GM23338 (cell line): ENCODE measurements around the gene TAF1D. TPM values are rescaled to one million over a fixed set of nuclear protein-coding genes. Genes with fewer than 3 reads are reported as not detected.

Experiments
- ATAC-seq: fragments of 200-7000 bp; cut with Tn5 transposase; 3 replicates; pipeline ENCODE4 v1.9.1; 2020
- DNase-seq: peaks from one replicate; pipeline ENCODE4 v3.0.0-alpha.2; 2015; ENCODE audit warnings: low spot score
- H2AFZ ChIP-seq: fragments of 200-600 bp; sonication (generic); 2 replicates; pipeline ENCODE4 v1.8.0; 2016; ENCODE audit warnings: antibody characterized with exemption, mild to moderate bottlenecking, moderate library complexity
- H3F3A ChIP-seq: fragments of 200-600 bp; sonication (generic); replicated peaks from 2 replicates; pipeline ENCODE4 v1.8.0; 2017; ENCODE audit warnings: antibody characterized with exemption, mixed run types, low read depth
- H3K27ac ChIP-seq: fragments of 200-600 bp; sonication (generic); 2 replicates; pipeline ENCODE4 v1.6.1; 2016; ENCODE audit warnings: low read depth
- H3K27me3 ChIP-seq: fragments of 200-600 bp; sonication (generic); 2 replicates; pipeline ENCODE4 v1.8.0; 2016; ENCODE audit warnings: mild to moderate bottlenecking, mixed run types, moderate library complexity; ENCODE audit not compliant: insufficient read depth
- H3K36me3 ChIP-seq: fragments of 200-600 bp; sonication (generic); 2 replicates; pipeline ENCODE4 v1.8.0; 2016; ENCODE audit warnings: mild to moderate bottlenecking; ENCODE audit not compliant: insufficient read depth
- H3K4me1 ChIP-seq: fragments of 200-600 bp; sonication (generic); 2 replicates; pipeline ENCODE4 v1.8.0; 2016; ENCODE audit warnings: mild to moderate bottlenecking, moderate library complexity; ENCODE audit not compliant: insufficient read depth
- H3K4me2 ChIP-seq: fragments of 200-600 bp; sonication (generic); 2 replicates; pipeline ENCODE4 v1.7.1; 2017; ENCODE audit warnings: mixed run types
- H3K4me3 ChIP-seq: fragments of 200-600 bp; sonication (generic); 2 replicates; pipeline ENCODE4 v1.6.1; 2016; ENCODE audit warnings: mixed run types
- H3K79me2 ChIP-seq: fragments of 200-600 bp; sonication (generic); replicated peaks from 2 replicates; pipeline ENCODE4 v1.8.0; 2017; ENCODE audit warnings: mild to moderate bottlenecking; ENCODE audit not compliant: insufficient read depth
- H3K9me2 ChIP-seq: fragments of 200-600 bp; sonication (generic); 2 replicates; pipeline ENCODE4 v1.8.0; 2017; ENCODE audit not compliant: insufficient read depth
- H4K20me1 ChIP-seq: fragments of 200-600 bp; sonication (generic); replicated peaks from 2 replicates; pipeline ENCODE4 v1.8.0; 2017; ENCODE audit warnings: mild to moderate bottlenecking; ENCODE audit not compliant: insufficient read depth
- H3K27ac Mint-ChIP-seq: 2 replicates; pipeline ENCODE4 v1.8.0; 2020; ENCODE audit warnings: inconsistent platforms, mild to moderate bottlenecking, moderate library complexity, mixed read lengths
- H3K27me3 Mint-ChIP-seq: 3 replicates; pipeline ENCODE4 v1.8.0; 2022; ENCODE audit warnings: low read depth, mild to moderate bottlenecking, moderate library complexity, mixed read lengths, inconsistent platforms; ENCODE audit not compliant: insufficient read depth, poor library complexity
- H3K36me3 Mint-ChIP-seq: 3 replicates; pipeline ENCODE4 v1.8.0; 2021; ENCODE audit warnings: low read depth, mild to moderate bottlenecking, inconsistent platforms, moderate library complexity, mixed read lengths
- H3K4me1 Mint-ChIP-seq: 3 replicates; pipeline ENCODE4 v1.8.0; 2020; ENCODE audit warnings: mild to moderate bottlenecking, inconsistent platforms, mixed read lengths
- H3K4me3 Mint-ChIP-seq: 3 replicates; pipeline ENCODE4 v1.8.0; 2021; ENCODE audit warnings: moderate library complexity, mild to moderate bottlenecking, inconsistent platforms, mixed read lengths
- H3K9me3 Mint-ChIP-seq: 3 replicates; pipeline ENCODE4 v1.8.0; 2020; ENCODE audit warnings: moderate library complexity, mild to moderate bottlenecking, inconsistent platforms, mixed read lengths
- CREB1 ChIP-seq: fragments of 250-450 bp; sonication (Bioruptor Pico); IDR thresholded peaks from 2 replicates; pipeline ENCODE4 v1.5.0; 2020; ENCODE audit warnings: low read depth, mild to moderate bottlenecking, moderate library complexity
- EZH2 ChIP-seq: fragments of 200-600 bp; sonication (generic); IDR thresholded peaks from one replicate; pipeline ENCODE4 v1.8.0; 2017; ENCODE audit warnings: antibody characterized with exemption, mild to moderate bottlenecking, low read depth; ENCODE audit not compliant: unreplicated experiment
- EZH2phosphoT487 ChIP-seq: fragments of 200-600 bp; sonication (generic); IDR thresholded peaks from one replicate; pipeline ENCODE4 v1.8.1; 2018; ENCODE audit warnings: antibody characterized with exemption; ENCODE audit not compliant: unreplicated experiment
- JUNB ChIP-seq: IDR thresholded peaks from one replicate; pipeline ENCODE4 v1.6.1; 2016; ENCODE audit warnings: antibody characterized with exemption; ENCODE audit not compliant: unreplicated experiment
- NANOG ChIP-seq: IDR thresholded peaks from 2 replicates; pipeline ENCODE4 v1.6.1; 2016; ENCODE audit warnings: antibody characterized with exemption, borderline replicate concordance
- POLR2AphosphoS5 ChIP-seq: IDR thresholded peaks from 2 replicates; pipeline ENCODE4 v1.6.1; 2016; ENCODE audit warnings: antibody characterized with exemption, low read depth
- STAT1 ChIP-seq: IDR thresholded peaks from one replicate; pipeline ENCODE4 v1.6.1; 2016; ENCODE audit warnings: antibody characterized with exemption; ENCODE audit not compliant: unreplicated experiment
- ZNF114 ChIP-seq: fragments of 250-450 bp; sonication (Bioruptor Pico); IDR thresholded peaks from 2 replicates; pipeline ENCODE4 v1.5.0; 2020; ENCODE audit warnings: mild to moderate bottlenecking, moderate library complexity
- ZNF331 ChIP-seq: fragments of 250-450 bp; sonication (Bioruptor Pico); IDR thresholded peaks from 2 replicates; pipeline ENCODE4 v1.5.0; 2020; ENCODE audit warnings: low read depth, mild to moderate bottlenecking, moderate library complexity
- polyA plus RNA-seq: library from polyadenylated mRNA; unstranded; fragments of >200 nt; fragmentation: Nextera tagmentation; extraction: Ambion mirVana; gene quantifications from 2 replicates; pipeline ENCODE4 v1.2.1, GENCODE V29; 2016
- total RNA-seq: library from RNA; depleted of rRNA; stranded (reverse); fragments of >200 nt; shearing (Covaris generic); gene quantifications from 2 replicates; pipeline ENCODE4 v1.2.3, GENCODE V29; 2014
- TF ChIP-seq, protein P1 (sequence below): IDR thresholded peaks from 2 replicates; pipeline ENCODE4 v1.6.1; 2016; ENCODE audit warnings: antibody characterized with exemption
- TF ChIP-seq, protein P2 (sequence below): fragments of 250-450 bp; sonication (Bioruptor Pico); IDR thresholded peaks from 2 replicates; pipeline ENCODE4 v1.5.0; 2020; ENCODE audit warnings: mild to moderate bottlenecking, moderate library complexity
- TF ChIP-seq, protein P3 (sequence below), 2 experiments: fragments of 200-600 bp in 1 of 2; sonication (generic) in 1 of 2; conservative IDR thresholded peaks; 2 replicates each; pipeline versions ENCODE4 v1.5.1 to v1.6.1; 2016 to 2017; ENCODE audit warnings: antibody characterized with exemption in 2 of 2, low read depth in 2 of 2, mild to moderate bottlenecking in 2 of 2, moderate library complexity in 1 of 2
- TF ChIP-seq, protein P4 (sequence below): IDR thresholded peaks from one replicate; pipeline ENCODE4 v1.6.1; 2018; ENCODE audit warnings: antibody characterized with exemption; ENCODE audit not compliant: unreplicated experiment

The TAF1D gene
- total and polyA plus RNA-seq, 2 experiments from 2014 or later: 240 to 246 TPM

DNA sequence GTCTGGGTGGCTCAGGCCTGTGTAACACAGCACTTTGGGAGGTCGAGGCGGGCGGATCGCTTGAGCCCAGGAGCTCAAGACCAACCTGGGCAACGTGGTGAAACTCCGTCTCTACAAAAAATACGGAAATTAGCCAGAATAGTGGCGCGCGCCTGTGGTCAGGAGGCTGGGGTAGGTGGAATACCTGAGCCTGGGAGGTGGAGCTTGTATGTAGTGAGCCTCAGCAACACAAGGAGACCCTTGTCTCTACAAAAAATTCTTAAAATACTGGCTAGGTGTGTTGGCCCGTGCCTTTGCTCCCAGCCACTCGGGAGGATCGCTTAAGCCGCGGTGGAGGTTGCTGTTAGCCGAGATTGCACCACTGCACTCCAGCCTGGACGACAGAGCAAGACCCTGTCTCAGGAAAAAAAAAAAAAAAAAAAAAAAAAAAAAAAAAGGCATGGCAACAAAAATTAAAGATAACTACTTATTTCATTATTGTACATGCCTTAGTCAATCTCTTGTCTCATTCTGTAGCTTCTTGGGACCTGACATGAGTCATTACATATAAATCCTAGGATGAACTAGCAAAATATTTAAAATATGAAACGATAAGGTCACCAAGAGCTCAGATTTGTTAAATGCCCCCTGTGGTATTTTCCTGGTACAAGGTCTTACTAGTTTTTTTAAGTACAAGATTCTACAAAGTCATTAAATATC lies 1.1 kb downstream of the TAF1D start:
- H3K27me3 Mint-ChIP-seq: peaks cover 22% of the 10 kb centered on the region
- Histone ChIP-seq H3F3A (peaks cover 28% of the 10 kb centered on the region), H3K36me3 (peaks cover 48% of the 10 kb centered on the region), H3K9me2 (no peaks in the 10 kb centered on the region), H3K27ac (peak overlapping the region; percentile 90), H4K20me1 (peaks cover 40% of the 10 kb centered on the region), H3K79me2 (peaks cover 81% of the 10 kb centered on the region), H3K4me1 (peaks cover 22% of the 10 kb centered on the region), H2AFZ (no peak overlapping the region), H3K27me3 (no peaks in the 10 kb centered on the region), H3K4me3 (peak overlapping the region; percentile 63), H3K4me2 (peak overlapping the region; percentile 80)
- DNase-seq: peak; percentile 70
- H3K27ac Mint-ChIP-seq: peak overlapping the region; percentile 100
- ATAC-seq: peak; percentile 33
- H3K4me3 Mint-ChIP-seq: peak overlapping the region; percentile 100
- peaks cover 42% of the 10 kb centered on the region for H3K4me1 Mint-ChIP-seq
- peaks cover 7% of the 10 kb centered on the region; the same call in 2 of the 3 replicates for H3K9me3 Mint-ChIP-seq
- TF ChIP-seq JUNB: no peak
- TF ChIP-seq, protein P1, sequence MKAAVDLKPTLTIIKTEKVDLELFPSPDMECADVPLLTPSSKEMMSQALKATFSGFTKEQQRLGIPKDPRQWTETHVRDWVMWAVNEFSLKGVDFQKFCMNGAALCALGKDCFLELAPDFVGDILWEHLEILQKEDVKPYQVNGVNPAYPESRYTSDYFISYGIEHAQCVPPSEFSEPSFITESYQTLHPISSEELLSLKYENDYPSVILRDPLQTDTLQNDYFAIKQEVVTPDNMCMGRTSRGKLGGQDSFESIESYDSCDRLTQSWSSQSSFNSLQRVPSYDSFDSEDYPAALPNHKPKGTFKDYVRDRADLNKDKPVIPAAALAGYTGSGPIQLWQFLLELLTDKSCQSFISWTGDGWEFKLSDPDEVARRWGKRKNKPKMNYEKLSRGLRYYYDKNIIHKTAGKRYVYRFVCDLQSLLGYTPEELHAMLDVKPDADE: no peak
- TF ChIP-seq POLR2AphosphoS5: no peak
- TF ChIP-seq CREB1: no peak
- no peak for TF ChIP-seq EZH2
- TF ChIP-seq, protein P2, sequence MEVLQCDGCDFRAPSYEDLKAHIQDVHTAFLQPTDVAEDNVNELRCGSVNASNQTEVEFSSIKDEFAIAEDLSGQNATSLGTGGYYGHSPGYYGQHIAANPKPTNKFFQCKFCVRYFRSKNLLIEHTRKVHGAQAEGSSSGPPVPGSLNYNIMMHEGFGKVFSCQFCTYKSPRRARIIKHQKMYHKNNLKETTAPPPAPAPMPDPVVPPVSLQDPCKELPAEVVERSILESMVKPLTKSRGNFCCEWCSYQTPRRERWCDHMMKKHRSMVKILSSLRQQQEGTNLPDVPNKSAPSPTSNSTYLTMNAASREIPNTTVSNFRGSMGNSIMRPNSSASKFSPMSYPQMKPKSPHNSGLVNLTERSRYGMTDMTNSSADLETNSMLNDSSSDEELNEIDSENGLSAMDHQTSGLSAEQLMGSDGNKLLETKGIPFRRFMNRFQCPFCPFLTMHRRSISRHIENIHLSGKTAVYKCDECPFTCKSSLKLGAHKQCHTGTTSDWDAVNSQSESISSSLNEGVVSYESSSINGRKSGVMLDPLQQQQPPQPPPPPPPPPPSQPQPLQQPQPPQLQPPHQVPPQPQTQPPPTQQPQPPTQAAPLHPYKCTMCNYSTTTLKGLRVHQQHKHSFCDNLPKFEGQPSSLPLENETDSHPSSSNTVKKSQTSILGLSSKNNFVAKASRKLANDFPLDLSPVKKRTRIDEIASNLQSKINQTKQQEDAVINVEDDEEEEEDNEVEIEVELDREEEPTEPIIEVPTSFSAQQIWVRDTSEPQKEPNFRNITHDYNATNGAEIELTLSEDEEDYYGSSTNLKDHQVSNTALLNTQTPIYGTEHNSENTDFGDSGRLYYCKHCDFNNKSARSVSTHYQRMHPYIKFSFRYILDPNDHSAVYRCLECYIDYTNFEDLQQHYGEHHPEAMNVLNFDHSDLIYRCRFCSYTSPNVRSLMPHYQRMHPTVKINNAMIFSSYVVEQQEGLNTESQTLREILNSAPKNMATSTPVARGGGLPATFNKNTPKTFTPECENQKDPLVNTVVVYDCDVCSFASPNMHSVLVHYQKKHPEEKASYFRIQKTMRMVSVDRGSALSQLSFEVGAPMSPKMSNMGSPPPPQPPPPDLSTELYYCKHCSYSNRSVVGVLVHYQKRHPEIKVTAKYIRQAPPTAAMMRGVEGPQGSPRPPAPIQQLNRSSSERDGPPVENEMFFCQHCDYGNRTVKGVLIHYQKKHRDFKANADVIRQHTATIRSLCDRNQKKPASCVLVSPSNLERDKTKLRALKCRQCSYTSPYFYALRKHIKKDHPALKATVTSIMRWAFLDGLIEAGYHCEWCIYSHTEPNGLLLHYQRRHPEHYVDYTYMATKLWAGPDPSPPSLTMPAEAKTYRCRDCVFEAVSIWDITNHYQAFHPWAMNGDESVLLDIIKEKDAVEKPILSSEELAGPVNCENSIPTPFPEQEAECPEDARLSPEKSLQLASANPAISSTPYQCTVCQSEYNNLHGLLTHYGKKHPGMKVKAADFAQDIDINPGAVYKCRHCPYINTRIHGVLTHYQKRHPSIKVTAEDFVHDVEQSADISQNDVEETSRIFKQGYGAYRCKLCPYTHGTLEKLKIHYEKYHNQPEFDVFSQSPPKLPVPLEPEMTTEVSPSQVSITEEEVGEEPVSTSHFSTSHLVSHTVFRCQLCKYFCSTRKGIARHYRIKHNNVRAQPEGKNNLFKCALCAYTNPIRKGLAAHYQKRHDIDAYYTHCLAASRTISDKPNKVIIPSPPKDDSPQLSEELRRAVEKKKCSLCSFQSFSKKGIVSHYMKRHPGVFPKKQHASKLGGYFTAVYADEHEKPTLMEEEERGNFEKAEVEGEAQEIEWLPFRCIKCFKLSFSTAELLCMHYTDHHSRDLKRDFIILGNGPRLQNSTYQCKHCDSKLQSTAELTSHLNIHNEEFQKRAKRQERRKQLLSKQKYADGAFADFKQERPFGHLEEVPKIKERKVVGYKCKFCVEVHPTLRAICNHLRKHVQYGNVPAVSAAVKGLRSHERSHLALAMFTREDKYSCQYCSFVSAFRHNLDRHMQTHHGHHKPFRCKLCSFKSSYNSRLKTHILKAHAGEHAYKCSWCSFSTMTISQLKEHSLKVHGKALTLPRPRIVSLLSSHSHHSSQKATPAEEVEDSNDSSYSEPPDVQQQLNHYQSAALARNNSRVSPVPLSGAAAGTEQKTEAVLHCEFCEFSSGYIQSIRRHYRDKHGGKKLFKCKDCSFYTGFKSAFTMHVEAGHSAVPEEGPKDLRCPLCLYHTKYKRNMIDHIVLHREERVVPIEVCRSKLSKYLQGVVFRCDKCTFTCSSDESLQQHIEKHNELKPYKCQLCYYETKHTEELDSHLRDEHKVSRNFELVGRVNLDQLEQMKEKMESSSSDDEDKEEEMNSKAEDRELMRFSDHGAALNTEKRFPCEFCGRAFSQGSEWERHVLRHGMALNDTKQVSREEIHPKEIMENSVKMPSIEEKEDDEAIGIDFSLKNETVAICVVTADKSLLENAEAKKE (CRISPR knock-in tag): no peak
- no peak for TF ChIP-seq EZH2phosphoT487
- TF ChIP-seq STAT1: no peak
- TF ChIP-seq ZNF114: no peak
- no peak for TF ChIP-seq ZNF331 (CRISPR knock-in tag)
- TF ChIP-seq, protein P3, sequence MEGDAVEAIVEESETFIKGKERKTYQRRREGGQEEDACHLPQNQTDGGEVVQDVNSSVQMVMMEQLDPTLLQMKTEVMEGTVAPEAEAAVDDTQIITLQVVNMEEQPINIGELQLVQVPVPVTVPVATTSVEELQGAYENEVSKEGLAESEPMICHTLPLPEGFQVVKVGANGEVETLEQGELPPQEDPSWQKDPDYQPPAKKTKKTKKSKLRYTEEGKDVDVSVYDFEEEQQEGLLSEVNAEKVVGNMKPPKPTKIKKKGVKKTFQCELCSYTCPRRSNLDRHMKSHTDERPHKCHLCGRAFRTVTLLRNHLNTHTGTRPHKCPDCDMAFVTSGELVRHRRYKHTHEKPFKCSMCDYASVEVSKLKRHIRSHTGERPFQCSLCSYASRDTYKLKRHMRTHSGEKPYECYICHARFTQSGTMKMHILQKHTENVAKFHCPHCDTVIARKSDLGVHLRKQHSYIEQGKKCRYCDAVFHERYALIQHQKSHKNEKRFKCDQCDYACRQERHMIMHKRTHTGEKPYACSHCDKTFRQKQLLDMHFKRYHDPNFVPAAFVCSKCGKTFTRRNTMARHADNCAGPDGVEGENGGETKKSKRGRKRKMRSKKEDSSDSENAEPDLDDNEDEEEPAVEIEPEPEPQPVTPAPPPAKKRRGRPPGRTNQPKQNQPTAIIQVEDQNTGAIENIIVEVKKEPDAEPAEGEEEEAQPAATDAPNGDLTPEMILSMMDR (conservative IDR thresholded peaks at IDR 0.05; ENCODE audit: low read depth in 2 of 2): no peak
- TF ChIP-seq, protein P4, sequence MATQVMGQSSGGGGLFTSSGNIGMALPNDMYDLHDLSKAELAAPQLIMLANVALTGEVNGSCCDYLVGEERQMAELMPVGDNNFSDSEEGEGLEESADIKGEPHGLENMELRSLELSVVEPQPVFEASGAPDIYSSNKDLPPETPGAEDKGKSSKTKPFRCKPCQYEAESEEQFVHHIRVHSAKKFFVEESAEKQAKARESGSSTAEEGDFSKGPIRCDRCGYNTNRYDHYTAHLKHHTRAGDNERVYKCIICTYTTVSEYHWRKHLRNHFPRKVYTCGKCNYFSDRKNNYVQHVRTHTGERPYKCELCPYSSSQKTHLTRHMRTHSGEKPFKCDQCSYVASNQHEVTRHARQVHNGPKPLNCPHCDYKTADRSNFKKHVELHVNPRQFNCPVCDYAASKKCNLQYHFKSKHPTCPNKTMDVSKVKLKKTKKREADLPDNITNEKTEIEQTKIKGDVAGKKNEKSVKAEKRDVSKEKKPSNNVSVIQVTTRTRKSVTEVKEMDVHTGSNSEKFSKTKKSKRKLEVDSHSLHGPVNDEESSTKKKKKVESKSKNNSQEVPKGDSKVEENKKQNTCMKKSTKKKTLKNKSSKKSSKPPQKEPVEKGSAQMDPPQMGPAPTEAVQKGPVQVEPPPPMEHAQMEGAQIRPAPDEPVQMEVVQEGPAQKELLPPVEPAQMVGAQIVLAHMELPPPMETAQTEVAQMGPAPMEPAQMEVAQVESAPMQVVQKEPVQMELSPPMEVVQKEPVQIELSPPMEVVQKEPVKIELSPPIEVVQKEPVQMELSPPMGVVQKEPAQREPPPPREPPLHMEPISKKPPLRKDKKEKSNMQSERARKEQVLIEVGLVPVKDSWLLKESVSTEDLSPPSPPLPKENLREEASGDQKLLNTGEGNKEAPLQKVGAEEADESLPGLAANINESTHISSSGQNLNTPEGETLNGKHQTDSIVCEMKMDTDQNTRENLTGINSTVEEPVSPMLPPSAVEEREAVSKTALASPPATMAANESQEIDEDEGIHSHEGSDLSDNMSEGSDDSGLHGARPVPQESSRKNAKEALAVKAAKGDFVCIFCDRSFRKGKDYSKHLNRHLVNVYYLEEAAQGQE: no peak
- TF ChIP-seq NANOG: no peak
- peaks cover 63% of the 10 kb centered on the region for H3K36me3 Mint-ChIP-seq
